Measurements from ENCODE around the gene UXS1.

DNA sequence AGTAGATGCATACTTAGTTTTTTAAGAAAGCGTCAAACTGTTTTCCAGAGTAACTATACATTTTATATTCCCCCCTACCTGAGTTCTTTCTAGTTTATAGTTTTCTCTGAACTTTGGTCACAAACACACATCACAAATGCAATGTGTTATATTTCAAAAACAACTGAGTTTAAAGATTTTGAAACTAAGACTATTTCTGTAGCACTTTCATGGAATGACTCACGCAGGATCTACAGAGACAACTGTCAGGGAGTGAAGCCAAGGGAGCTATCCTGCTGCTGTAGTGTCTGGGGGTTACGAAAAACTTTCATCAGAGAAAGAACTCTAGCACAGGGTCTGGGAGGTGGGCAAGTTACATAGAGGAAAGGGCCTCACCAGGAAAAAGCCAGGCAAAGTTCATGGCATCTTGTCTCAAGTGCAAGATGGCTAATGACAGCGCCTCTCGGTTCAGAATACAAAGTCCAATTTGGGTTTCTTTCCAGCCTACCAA lies 66.8 kb downstream of the UXS1 start:
- TF ChIP-seq EP300 (IDR thresholded peaks at IDR 0.05; ENCODE audit: borderline replicate concordance in 1 of 2, low read depth in 1 of 2, low read length in 1 of 2) = no peak
- no peak for TF ChIP-seq POLR2AphosphoS5 (IDR thresholded peaks at IDR 0.05; ENCODE audit: low read depth, low read length)
- TF ChIP-seq, protein P1, sequence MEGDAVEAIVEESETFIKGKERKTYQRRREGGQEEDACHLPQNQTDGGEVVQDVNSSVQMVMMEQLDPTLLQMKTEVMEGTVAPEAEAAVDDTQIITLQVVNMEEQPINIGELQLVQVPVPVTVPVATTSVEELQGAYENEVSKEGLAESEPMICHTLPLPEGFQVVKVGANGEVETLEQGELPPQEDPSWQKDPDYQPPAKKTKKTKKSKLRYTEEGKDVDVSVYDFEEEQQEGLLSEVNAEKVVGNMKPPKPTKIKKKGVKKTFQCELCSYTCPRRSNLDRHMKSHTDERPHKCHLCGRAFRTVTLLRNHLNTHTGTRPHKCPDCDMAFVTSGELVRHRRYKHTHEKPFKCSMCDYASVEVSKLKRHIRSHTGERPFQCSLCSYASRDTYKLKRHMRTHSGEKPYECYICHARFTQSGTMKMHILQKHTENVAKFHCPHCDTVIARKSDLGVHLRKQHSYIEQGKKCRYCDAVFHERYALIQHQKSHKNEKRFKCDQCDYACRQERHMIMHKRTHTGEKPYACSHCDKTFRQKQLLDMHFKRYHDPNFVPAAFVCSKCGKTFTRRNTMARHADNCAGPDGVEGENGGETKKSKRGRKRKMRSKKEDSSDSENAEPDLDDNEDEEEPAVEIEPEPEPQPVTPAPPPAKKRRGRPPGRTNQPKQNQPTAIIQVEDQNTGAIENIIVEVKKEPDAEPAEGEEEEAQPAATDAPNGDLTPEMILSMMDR (IDR thresholded peaks at IDR 0.05) = no peak
- TF ChIP-seq, protein P2, sequence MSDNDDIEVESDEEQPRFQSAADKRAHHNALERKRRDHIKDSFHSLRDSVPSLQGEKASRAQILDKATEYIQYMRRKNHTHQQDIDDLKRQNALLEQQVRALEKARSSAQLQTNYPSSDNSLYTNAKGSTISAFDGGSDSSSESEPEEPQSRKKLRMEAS (IDR thresholded peaks at IDR 0.05; ENCODE audit: low read depth) = no peak
- TF ChIP-seq, protein P3, sequence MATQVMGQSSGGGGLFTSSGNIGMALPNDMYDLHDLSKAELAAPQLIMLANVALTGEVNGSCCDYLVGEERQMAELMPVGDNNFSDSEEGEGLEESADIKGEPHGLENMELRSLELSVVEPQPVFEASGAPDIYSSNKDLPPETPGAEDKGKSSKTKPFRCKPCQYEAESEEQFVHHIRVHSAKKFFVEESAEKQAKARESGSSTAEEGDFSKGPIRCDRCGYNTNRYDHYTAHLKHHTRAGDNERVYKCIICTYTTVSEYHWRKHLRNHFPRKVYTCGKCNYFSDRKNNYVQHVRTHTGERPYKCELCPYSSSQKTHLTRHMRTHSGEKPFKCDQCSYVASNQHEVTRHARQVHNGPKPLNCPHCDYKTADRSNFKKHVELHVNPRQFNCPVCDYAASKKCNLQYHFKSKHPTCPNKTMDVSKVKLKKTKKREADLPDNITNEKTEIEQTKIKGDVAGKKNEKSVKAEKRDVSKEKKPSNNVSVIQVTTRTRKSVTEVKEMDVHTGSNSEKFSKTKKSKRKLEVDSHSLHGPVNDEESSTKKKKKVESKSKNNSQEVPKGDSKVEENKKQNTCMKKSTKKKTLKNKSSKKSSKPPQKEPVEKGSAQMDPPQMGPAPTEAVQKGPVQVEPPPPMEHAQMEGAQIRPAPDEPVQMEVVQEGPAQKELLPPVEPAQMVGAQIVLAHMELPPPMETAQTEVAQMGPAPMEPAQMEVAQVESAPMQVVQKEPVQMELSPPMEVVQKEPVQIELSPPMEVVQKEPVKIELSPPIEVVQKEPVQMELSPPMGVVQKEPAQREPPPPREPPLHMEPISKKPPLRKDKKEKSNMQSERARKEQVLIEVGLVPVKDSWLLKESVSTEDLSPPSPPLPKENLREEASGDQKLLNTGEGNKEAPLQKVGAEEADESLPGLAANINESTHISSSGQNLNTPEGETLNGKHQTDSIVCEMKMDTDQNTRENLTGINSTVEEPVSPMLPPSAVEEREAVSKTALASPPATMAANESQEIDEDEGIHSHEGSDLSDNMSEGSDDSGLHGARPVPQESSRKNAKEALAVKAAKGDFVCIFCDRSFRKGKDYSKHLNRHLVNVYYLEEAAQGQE (IDR thresholded peaks at IDR 0.05; ENCODE audit: low read depth, low read length) = no peak
- TF ChIP-seq, protein P4, sequence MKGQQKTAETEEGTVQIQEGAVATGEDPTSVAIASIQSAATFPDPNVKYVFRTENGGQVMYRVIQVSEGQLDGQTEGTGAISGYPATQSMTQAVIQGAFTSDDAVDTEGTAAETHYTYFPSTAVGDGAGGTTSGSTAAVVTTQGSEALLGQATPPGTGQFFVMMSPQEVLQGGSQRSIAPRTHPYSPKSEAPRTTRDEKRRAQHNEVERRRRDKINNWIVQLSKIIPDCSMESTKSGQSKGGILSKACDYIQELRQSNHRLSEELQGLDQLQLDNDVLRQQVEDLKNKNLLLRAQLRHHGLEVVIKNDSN (IDR thresholded peaks at IDR 0.05; ENCODE audit: borderline replicate concordance, low read depth) = no peak
